ENCODE measurements around the gene TRIM9. TPM values are rescaled to one million over a fixed set of nuclear protein-coding genes. Genes with fewer than 3 reads are reported as not detected.

TRIM9 gene
- total and polyA plus RNA-seq, 9 donors = 0.36 to 8.7 (median 1.7) TPM

DNA sequence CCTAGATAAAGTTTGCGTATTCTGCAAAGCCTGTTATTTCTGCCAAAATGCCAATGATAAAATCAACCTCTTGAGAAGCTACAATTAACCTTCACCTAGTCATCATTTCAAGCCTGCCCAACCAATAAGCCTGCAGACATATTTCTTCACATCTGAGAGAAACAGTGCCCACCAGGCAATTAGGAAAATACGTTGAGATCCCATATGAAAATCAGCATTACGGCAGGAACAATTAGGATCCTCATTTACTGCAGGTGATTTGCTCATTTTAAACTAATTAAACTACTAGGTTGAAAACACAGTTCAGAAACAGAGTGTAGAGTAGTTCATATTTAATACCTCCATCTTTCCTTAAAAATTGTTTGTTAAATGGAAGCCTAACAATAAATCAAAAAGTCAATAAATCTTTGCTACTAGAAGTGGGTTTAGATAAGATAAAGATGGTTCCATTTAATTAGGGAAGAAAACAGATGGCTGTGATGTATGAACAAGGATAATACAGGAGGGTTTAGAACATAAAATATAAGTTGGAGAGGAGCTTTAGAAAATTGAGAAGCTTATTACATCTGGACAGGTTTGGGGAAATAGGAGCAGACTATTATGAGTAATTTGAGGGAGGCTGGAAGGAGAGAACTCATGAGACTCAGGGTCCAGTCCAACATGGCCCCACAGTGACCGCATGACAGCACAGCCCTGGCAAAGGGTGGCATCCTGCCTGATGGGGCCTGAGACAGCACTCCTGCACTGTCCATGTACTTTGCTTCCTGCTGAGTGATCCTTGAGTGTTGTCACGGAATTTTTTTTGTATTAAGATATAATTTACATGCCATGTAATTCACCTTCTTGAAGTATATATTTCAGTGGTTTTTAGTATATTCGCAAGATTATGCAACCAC, 123.8 kb downstream of the TRIM9 start:
- TF ChIP-seq, protein P1, sequence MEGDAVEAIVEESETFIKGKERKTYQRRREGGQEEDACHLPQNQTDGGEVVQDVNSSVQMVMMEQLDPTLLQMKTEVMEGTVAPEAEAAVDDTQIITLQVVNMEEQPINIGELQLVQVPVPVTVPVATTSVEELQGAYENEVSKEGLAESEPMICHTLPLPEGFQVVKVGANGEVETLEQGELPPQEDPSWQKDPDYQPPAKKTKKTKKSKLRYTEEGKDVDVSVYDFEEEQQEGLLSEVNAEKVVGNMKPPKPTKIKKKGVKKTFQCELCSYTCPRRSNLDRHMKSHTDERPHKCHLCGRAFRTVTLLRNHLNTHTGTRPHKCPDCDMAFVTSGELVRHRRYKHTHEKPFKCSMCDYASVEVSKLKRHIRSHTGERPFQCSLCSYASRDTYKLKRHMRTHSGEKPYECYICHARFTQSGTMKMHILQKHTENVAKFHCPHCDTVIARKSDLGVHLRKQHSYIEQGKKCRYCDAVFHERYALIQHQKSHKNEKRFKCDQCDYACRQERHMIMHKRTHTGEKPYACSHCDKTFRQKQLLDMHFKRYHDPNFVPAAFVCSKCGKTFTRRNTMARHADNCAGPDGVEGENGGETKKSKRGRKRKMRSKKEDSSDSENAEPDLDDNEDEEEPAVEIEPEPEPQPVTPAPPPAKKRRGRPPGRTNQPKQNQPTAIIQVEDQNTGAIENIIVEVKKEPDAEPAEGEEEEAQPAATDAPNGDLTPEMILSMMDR (IDR thresholded peaks at IDR 0.05) = no peak
- TF ChIP-seq EP300 (IDR thresholded peaks at IDR 0.05) (no peak), POLR2A (IDR thresholded peaks at IDR 0.05) (no peak)
- Histone ChIP-seq H3K4me3 (no peak overlapping the region), H3K4me1 (ENCODE audit: insufficient read depth) (no peaks in the 10 kb centered on the region), H3K27me3 (no peaks in the 10 kb centered on the region), H3K9me3 (no peaks in the 10 kb centered on the region), H3K36me3 (no peaks in the 10 kb centered on the region), H3K27ac (no peak overlapping the region)
- DNase-seq = no peak
- intact Hi-C loops (cut with DNase I) = loop anchor here in 1 of 4 donors (5.0 kb wide), 1 partner anchor 836 kb away; no protein-coding TSS in a partner anchor
- 85 to 87% (median 86%) methylated on average over 6 of the region's 6 CpGs for WGBS, 3 donors

- no peak overlapping the region for H3K27ac ChIP-seq
- no peak for TF ChIP-seq POLR2A (IDR thresholded peaks at IDR 0.05)
- TF ChIP-seq, protein P1 (IDR thresholded peaks at IDR 0.05) = no peak
- TF ChIP-seq EP300 (IDR thresholded peaks at IDR 0.05) = no peak
- H3K9me3 ChIP-seq = no peaks in the 10 kb centered on the region
- H3K4me3 ChIP-seq = no peak overlapping the region
- H3K27me3 ChIP-seq = no peaks in the 10 kb centered on the region
- DNase-seq = no peak
- intact Hi-C loops (cut with DNase I) = no loop called here
- H3K4me1 ChIP-seq (ENCODE audit: insufficient read depth) = peaks cover 2% of the 10 kb centered on the region
- 54 to 60% (median 60%) methylated on average over 2 of the region's 2 CpGs for WGBS, 3 donors
- H3K36me3 ChIP-seq = no peaks in the 10 kb centered on the region
These were observed 127.1 kb downstream of the TRIM9 start for GRCh38 chr14:50967790-50968189.

DNA sequence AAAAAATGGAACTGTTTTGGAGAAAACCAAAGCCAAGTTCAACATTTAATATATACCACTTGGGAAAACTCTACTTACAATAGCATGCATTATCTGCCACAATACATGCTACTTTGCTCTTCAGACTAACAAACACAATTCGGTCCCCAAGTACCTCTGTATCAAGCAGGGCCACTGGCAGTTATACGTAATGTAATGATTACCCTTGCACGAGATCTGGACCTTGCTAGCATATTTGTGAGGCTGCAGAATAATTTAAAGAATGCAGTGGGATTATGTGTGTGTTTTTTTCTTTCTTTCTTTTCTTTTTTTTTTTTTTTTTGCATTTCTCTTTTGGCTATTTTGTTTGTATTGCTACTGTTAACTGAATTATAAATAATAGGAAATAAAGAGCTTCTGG, 127.8 kb downstream of the TRIM9 start:
- Histone ChIP-seq H3K27ac (no peak overlapping the region), H3K36me3 (no peaks in the 10 kb centered on the region), H3K4me3 (no peak overlapping the region), H3K9me3 (no peaks in the 10 kb centered on the region), H3K4me1 (ENCODE audit: insufficient read depth) (peaks cover 2% of the 10 kb centered on the region), H3K27me3 (no peaks in the 10 kb centered on the region)
- intact Hi-C loops (cut with DNase I) = no loop called here
- TF ChIP-seq, protein P1 (IDR thresholded peaks at IDR 0.05) = no peak
- TF ChIP-seq EP300 (IDR thresholded peaks at IDR 0.05) (no peak), POLR2A (IDR thresholded peaks at IDR 0.05) (no peak)
- WGBS, 3 donors = 14 to 20% (median 19%) methylated on average over 3 of the region's 3 CpGs
- no peak for DNase-seq

DNA sequence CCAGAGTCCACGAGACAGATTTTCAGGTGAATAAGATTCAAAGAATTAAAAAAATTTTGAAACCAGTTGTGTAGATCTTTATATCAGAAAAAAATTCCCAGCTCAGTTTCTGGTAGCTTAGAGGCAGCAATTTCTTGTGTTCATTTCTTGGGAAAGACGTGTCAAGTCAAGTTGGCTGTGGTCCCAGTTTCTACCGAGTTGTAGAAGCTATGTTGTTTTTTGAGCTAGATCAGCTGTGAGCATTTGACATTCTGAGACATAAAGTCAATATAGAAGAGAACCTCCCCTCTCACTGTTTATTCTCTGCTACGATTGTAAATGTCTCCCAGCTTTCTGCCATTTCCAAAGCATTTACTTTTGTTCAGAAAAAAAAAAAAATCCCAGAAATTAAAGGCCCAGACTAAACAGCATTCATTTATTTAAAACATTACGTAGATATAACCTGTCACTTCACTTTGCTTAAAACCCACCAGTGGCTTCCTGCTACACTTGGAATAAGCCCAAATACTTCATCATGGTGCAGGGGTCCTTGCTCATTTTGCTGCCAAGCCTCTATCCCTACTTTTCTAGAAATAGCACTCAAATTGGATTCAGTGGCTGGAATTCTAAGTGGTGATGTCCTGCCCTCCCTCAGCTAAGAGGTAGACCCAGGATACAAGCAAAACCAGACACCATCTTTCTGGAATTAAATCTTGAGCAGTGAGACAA, 130.1 kb downstream of the TRIM9 start:
- Histone ChIP-seq H3K27me3 (no peaks in the 10 kb centered on the region), H3K36me3 (no peaks in the 10 kb centered on the region), H3K9me3 (no peaks in the 10 kb centered on the region), H3K4me1 (ENCODE audit: insufficient read depth) (peaks cover 2% of the 10 kb centered on the region), H3K27ac (no peak overlapping the region), H3K4me3 (no peak overlapping the region)
- TF ChIP-seq POLR2A (IDR thresholded peaks at IDR 0.05) = no peak
- no peak for TF ChIP-seq EP300 (IDR thresholded peaks at IDR 0.05)
- TF ChIP-seq, protein P1 (IDR thresholded peaks at IDR 0.05) = no peak
- intact Hi-C loops (cut with DNase I) = no loop called here
- WGBS, 3 donors = 8 to 12% (median 9%) methylated on average over 5 of the region's 5 CpGs
- DNase-seq = peak in 4 of 5 donors; percentile 33 to 73 (median 69)

Measured in ovary (tissue), 9 donors.